Caco-2 (cell line): ENCODE data around the gene RECK. TPM values are rescaled to one million over a fixed set of nuclear protein-coding genes. Genes with fewer than 3 reads are reported as not detected.
"Not testable (repeated sequence)": the region's sequence is repeated elsewhere in the genome, so short reads cannot be mapped to it uniquely, and the experiment has no call there.

Experiments
- BruUV-seq: library from RNA; stranded (reverse); fragments of 400-500 nt; replicated peaks from 2 replicates; lab custom pipeline; 2021; lab: Mats Ljungman, UMichigan
- CTCF ChIA-PET: fragments of 300-600 bp; sonication (Branson Sonifier 250); formaldehyde crosslinking; loops from one replicate; lab custom pipeline; 2022; ENCODE audit warnings: antibody characterized with exemption; lab: Charles Lee
- POLR2A ChIA-PET: fragments of 300-600 bp; sonication (Branson Sonifier 250); formaldehyde crosslinking; loops from one replicate; lab custom pipeline; 2022; ENCODE audit warnings: antibody characterized with exemption; lab: Charles Lee
- DNase-seq, 2 experiments: peaks; one replicate each; pipeline versions ENCODE4 v3.0.0 to v3.0.0-alpha.2; 2020 to 2022
- H3K27me3 ChIP-seq: replicated peaks from 2 replicates; pipeline ENCODE4 v1.6.0; 2011; ENCODE audit warnings: low read length; ENCODE audit not compliant: control insufficient read depth, insufficient read depth
- H3K36me3 ChIP-seq: 2 replicates; pipeline ENCODE4 v1.5.1; 2011; ENCODE audit warnings: low read length; ENCODE audit not compliant: control insufficient read depth, insufficient read depth
- H3K4me1 ChIP-seq: fragments of 250-450 bp; sonication (Bioruptor Pico); 2 replicates; pipeline ENCODE4 v1.5.1; 2020; ENCODE audit warnings: mild to moderate bottlenecking
- H3K4me3 ChIP-seq: 2 replicates; pipeline ENCODE4 v1.5.1; 2011; ENCODE audit warnings: low read depth, mild to moderate bottlenecking, control low read depth, low read length
- H3K9me3 ChIP-seq: fragments of 250-450 bp; sonication (Bioruptor Pico); 2 replicates; pipeline ENCODE4 v1.5.1; 2020; ENCODE audit warnings: mild to moderate bottlenecking, moderate library complexity
- H3K27ac Mint-ChIP-seq: one replicate; pipeline ENCODE4 v1.8.0; 2022; ENCODE audit warnings: mixed read lengths; ENCODE audit not compliant: unreplicated experiment
- H3K27me3 Mint-ChIP-seq: one replicate; pipeline ENCODE4 v1.8.0; 2022; ENCODE audit warnings: mixed read lengths; ENCODE audit not compliant: insufficient read depth, unreplicated experiment
- H3K36me3 Mint-ChIP-seq: one replicate; pipeline ENCODE4 v1.8.0; 2022; ENCODE audit warnings: mild to moderate bottlenecking, mixed read lengths; ENCODE audit not compliant: insufficient read depth, unreplicated experiment
- H3K4me1 Mint-ChIP-seq: one replicate; pipeline ENCODE4 v1.8.0; 2022; ENCODE audit warnings: low read depth, mixed read lengths; ENCODE audit not compliant: unreplicated experiment
- H3K4me3 Mint-ChIP-seq: one replicate; pipeline ENCODE4 v1.8.0; 2022; ENCODE audit warnings: mild to moderate bottlenecking, moderate library complexity, mixed read lengths; ENCODE audit not compliant: unreplicated experiment
- H3K9me3 Mint-ChIP-seq: one replicate; pipeline ENCODE4 v1.8.0; 2022; ENCODE audit warnings: mixed read lengths; ENCODE audit not compliant: unreplicated experiment
- CTCF ChIP-seq, 2 experiments: fragments of 200-600 bp in 1 of 2; IDR thresholded peaks; 1 replicate in 1 of 2; 2 replicates in 1 of 2; pipeline versions ENCODE4 v1.5.1 to v1.8.0; 2011 to 2022; ENCODE audit warnings: antibody characterized with exemption in 1 of 2, control low read depth in 1 of 2, inconsistent platforms in 1 of 2, low read depth in 1 of 2, low read length in 1 of 2, mild to moderate bottlenecking in 1 of 2, moderate library complexity in 1 of 2; ENCODE audit not compliant: insufficient read depth in 1 of 2, severe bottlenecking in 1 of 2, unreplicated experiment in 1 of 2
- intact Hi-C: fragments of 100-400 bp; cut with micrococcal nuclease; formaldehyde crosslinking; loops from one replicate; pipeline ENCODE4 v1.10.0; 2022; ENCODE audit not compliant: unreplicated experiment
- total RNA-seq: library from RNA; stranded (reverse); gene quantifications from 2 replicates; pipeline ENCODE4 v1.2.3, GENCODE V29; 2022

Gene RECK
- total RNA-seq, 1 experiment from 2014 or later = 1.8 TPM

- Histone ChIP-seq H3K27me3 (no peaks in the 10 kb centered on the region; the same call in 1 of the 2 replicates), H3K36me3 (no peaks in the 10 kb centered on the region), H3K9me3 (peaks cover 11% of the 10 kb centered on the region; the same call in 1 of the 2 replicates), H3K4me1 (no peaks in the 10 kb centered on the region), H3K4me3 (no peak overlapping the region)
- Mint-ChIP-seq H3K36me3 (no peaks in the 10 kb centered on the region), H3K27me3 (peaks cover 12% of the 10 kb centered on the region), H3K9me3 (no peaks in the 10 kb centered on the region), H3K4me3 (no peak overlapping the region), H3K4me1 (no peaks in the 10 kb centered on the region), H3K27ac (no peak overlapping the region)
- no TSS peak for BruUV-seq
- TF ChIP-seq CTCF (IDR thresholded peaks at IDR 0.05; ENCODE audit: insufficient read depth in 1 of 2, low read depth in 1 of 2, low read length in 1 of 2, severe bottlenecking in 1 of 2, unreplicated experiment in 1 of 2) = no peak
- no peak for DNase-seq
- intact Hi-C loops = no loop called here
- ChIA-PET POLR2A (no interaction called here), CTCF (interaction anchor here (0.6 kb wide), 1 partner anchor 179 kb away, joined by 6 read pairs; no protein-coding TSS in a partner anchor)
Measured at GRCh38 chr9:35993976-35994720, 42.6 kb upstream of the RECK start.

- Mint-ChIP-seq H3K27me3 (peaks cover 8% of the 10 kb centered on the region), H3K9me3 (no peaks in the 10 kb centered on the region), H3K27ac (no peak overlapping the region), H3K36me3 (no peaks in the 10 kb centered on the region), H3K4me3 (no peak overlapping the region), H3K4me1 (no peaks in the 10 kb centered on the region)
- BruUV-seq = no TSS peak
- Histone ChIP-seq H3K4me1 (no peaks in the 10 kb centered on the region), H3K9me3 (peaks cover 11% of the 10 kb centered on the region; the same call in 1 of the 2 replicates), H3K36me3 (no peaks in the 10 kb centered on the region), H3K4me3 (no peak overlapping the region), H3K27me3 (no peaks in the 10 kb centered on the region; the same call in 1 of the 2 replicates)
- no peak for TF ChIP-seq CTCF (IDR thresholded peaks at IDR 0.05; ENCODE audit: insufficient read depth in 1 of 2, low read depth in 1 of 2, low read length in 1 of 2, severe bottlenecking in 1 of 2, unreplicated experiment in 1 of 2)
- DNase-seq = no peak
- ChIA-PET CTCF (no interaction called here), POLR2A (no interaction called here)
- intact Hi-C loops = no loop called here
Measured at GRCh38 chr9:35994959-35995358, 41.8 kb upstream of the RECK start.

GRCh38 chr9:35996358-35996970 lies 40.2 kb upstream of the RECK start:
- no peak overlapping the region for H3K4me3 ChIP-seq
- no peaks in the 10 kb centered on the region for H3K4me1 ChIP-seq
- BruUV-seq = no TSS peak
- H3K27me3 Mint-ChIP-seq = peaks cover 6% of the 10 kb centered on the region
- no peaks in the 10 kb centered on the region for H3K36me3 ChIP-seq
- no peaks in the 10 kb centered on the region; the same call in 1 of the 2 replicates for H3K27me3 ChIP-seq
- H3K9me3 ChIP-seq = peaks cover 11% of the 10 kb centered on the region; the same call in 1 of the 2 replicates
- POLR2A ChIA-PET = no interaction called here
- no peaks in the 10 kb centered on the region for H3K9me3 Mint-ChIP-seq
- no peaks in the 10 kb centered on the region for H3K36me3 Mint-ChIP-seq
- DNase-seq = no peak
- no peaks in the 10 kb centered on the region for H3K4me1 Mint-ChIP-seq
- intact Hi-C loops = no loop called here
- H3K4me3 Mint-ChIP-seq = no peak overlapping the region
- TF ChIP-seq CTCF (IDR thresholded peaks at IDR 0.05; ENCODE audit: insufficient read depth in 1 of 2, low read depth in 1 of 2, low read length in 1 of 2, severe bottlenecking in 1 of 2, unreplicated experiment in 1 of 2) = no peak
- CTCF ChIA-PET = no interaction called here
- no peak overlapping the region for H3K27ac Mint-ChIP-seq

GRCh38 chr9:35997016-35997415 lies 39.7 kb upstream of the RECK start:
- H3K4me1 Mint-ChIP-seq, H3K4me3 Mint-ChIP-seq, H3K4me3 ChIP-seq, BruUV-seq, H3K27ac Mint-ChIP-seq, intact Hi-C loops, H3K4me1 ChIP-seq, H3K27me3 Mint-ChIP-seq, H3K36me3 Mint-ChIP-seq, H3K27me3 ChIP-seq, H3K9me3 Mint-ChIP-seq, POLR2A ChIA-PET, H3K36me3 ChIP-seq, DNase-seq, CTCF ChIA-PET: not testable (repeated sequence)
- peaks cover 11% of the 10 kb centered on the region; the same call in 1 of the 2 replicates for H3K9me3 ChIP-seq
